ENCODE measurements around the gene SBF2. TPM values are rescaled to one million over a fixed set of nuclear protein-coding genes. Genes with fewer than 3 reads are reported as not detected.

Gene SBF2
- polyA plus RNA-seq, 1 donor from 2014 or later = 53.4 TPM

DNA sequence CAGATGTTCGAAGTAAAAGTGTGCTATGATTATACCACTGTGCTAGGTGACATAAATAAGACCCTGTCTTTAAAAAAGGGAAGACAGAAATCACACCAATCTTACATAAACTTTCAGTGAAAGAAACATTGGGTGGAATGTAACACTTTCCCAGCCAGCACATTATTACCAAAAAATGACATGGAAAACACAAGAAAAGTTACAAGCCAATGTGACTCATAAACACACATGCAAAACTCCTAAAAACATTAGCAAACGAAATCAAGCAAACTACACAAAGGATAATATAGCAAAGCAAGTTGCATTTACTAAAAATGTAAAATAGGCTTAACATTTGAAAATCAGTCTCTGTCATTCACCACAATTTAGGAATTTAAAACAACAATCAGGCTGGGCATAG, 47.0 kb downstream of the SBF2 start:
- H4K20me1 ChIP-seq (ENCODE audit: insufficient read depth) = no peaks in the 10 kb centered on the region
- no peaks in the 10 kb centered on the region for H3K27me3 ChIP-seq (ENCODE audit: insufficient read depth, low read depth, low read length)
- H3K27ac ChIP-seq (ENCODE audit: low read length) = no peak overlapping the region
- TF ChIP-seq SMC3 (conservative IDR thresholded peaks at IDR 0.05; ENCODE audit: poor library complexity) = no peak
- no peak for TF ChIP-seq EZH2 (IDR thresholded peaks at IDR 0.05; ENCODE audit: borderline replicate concordance, insufficient read depth, low read length, poor library complexity, severe bottlenecking)
- TF ChIP-seq MXI1 (conservative IDR thresholded peaks at IDR 0.05; ENCODE audit: poor library complexity, severe bottlenecking) = no peak
- TF ChIP-seq, protein P1, sequence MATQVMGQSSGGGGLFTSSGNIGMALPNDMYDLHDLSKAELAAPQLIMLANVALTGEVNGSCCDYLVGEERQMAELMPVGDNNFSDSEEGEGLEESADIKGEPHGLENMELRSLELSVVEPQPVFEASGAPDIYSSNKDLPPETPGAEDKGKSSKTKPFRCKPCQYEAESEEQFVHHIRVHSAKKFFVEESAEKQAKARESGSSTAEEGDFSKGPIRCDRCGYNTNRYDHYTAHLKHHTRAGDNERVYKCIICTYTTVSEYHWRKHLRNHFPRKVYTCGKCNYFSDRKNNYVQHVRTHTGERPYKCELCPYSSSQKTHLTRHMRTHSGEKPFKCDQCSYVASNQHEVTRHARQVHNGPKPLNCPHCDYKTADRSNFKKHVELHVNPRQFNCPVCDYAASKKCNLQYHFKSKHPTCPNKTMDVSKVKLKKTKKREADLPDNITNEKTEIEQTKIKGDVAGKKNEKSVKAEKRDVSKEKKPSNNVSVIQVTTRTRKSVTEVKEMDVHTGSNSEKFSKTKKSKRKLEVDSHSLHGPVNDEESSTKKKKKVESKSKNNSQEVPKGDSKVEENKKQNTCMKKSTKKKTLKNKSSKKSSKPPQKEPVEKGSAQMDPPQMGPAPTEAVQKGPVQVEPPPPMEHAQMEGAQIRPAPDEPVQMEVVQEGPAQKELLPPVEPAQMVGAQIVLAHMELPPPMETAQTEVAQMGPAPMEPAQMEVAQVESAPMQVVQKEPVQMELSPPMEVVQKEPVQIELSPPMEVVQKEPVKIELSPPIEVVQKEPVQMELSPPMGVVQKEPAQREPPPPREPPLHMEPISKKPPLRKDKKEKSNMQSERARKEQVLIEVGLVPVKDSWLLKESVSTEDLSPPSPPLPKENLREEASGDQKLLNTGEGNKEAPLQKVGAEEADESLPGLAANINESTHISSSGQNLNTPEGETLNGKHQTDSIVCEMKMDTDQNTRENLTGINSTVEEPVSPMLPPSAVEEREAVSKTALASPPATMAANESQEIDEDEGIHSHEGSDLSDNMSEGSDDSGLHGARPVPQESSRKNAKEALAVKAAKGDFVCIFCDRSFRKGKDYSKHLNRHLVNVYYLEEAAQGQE (IDR thresholded peaks at IDR 0.05; ENCODE audit: borderline replicate concordance) = no peak
- TF ChIP-seq, protein P2, sequence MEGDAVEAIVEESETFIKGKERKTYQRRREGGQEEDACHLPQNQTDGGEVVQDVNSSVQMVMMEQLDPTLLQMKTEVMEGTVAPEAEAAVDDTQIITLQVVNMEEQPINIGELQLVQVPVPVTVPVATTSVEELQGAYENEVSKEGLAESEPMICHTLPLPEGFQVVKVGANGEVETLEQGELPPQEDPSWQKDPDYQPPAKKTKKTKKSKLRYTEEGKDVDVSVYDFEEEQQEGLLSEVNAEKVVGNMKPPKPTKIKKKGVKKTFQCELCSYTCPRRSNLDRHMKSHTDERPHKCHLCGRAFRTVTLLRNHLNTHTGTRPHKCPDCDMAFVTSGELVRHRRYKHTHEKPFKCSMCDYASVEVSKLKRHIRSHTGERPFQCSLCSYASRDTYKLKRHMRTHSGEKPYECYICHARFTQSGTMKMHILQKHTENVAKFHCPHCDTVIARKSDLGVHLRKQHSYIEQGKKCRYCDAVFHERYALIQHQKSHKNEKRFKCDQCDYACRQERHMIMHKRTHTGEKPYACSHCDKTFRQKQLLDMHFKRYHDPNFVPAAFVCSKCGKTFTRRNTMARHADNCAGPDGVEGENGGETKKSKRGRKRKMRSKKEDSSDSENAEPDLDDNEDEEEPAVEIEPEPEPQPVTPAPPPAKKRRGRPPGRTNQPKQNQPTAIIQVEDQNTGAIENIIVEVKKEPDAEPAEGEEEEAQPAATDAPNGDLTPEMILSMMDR (IDR thresholded peaks at IDR 0.05; ENCODE audit: poor library complexity, severe bottlenecking) = no peak
- TF ChIP-seq TAF1 (IDR thresholded peaks at IDR 0.05; ENCODE audit: low read depth) = no peak
- no peak for TF ChIP-seq EP300 (conservative IDR thresholded peaks at IDR 0.05; ENCODE audit: poor library complexity, severe bottlenecking)
- no peak for TF ChIP-seq RAD21 (conservative IDR thresholded peaks at IDR 0.05)
- TF ChIP-seq POLR2AphosphoS5 (IDR thresholded peaks at IDR 0.05) = no peak
- no peaks in the 10 kb centered on the region for H3F3A ChIP-seq (ENCODE audit: insufficient read depth, low read length, poor library complexity, severe bottlenecking)
- H3K4me3 ChIP-seq (ENCODE audit: low read length) = no peak overlapping the region
- H3K9ac ChIP-seq (ENCODE audit: low read length) = no peak overlapping the region
- no peak overlapping the region for H3K4me2 ChIP-seq (ENCODE audit: low read length)
- no peaks in the 10 kb centered on the region for H3K36me3 ChIP-seq (ENCODE audit: insufficient read depth, low read length)
- H3K9me3 ChIP-seq (ENCODE audit: low read length) = peaks cover 3% of the 10 kb centered on the region
- no peaks in the 10 kb centered on the region for H3K9me2 ChIP-seq (ENCODE audit: insufficient read depth, low read length)
- H2AFZ ChIP-seq (ENCODE audit: low read depth, low read length) = no peak overlapping the region
- H3K79me2 ChIP-seq (replicated peaks; ENCODE audit: insufficient read depth, low read length) = peaks cover 9% of the 10 kb centered on the region

DNA sequence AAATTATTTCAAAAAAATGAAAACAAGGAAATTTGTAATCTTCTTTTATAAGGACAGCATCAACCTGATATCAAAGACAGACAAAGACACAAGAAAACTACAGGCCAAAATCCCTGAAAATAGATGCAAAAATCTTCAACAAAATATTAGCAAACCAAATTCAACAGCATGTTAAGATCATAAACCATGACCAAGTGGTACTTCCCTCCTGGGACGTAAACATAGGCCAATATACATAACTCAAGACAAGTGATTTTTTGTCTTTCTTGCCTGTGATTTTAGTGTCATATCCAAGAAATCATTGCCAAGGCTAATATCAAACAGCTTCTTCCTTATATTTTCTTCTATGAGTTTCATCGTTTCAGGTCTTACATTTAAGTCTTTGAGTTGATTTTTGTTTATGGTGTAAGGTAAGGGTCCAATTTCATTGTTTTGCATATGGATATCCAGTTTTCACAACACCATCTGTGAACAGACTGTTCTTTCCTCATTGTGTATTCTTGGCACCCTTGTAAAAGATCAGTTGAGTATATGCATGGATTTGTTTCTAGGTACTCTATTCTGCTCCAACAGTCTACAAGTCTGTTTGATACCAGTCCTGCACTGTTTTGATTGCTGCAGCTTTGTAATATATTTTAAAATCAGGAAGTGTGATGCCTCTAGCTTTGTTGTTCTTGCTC, 50.0 kb downstream of the SBF2 start:
- TF ChIP-seq, protein P1 (IDR thresholded peaks at IDR 0.05; ENCODE audit: borderline replicate concordance) = no peak
- TF ChIP-seq TAF1 (IDR thresholded peaks at IDR 0.05; ENCODE audit: low read depth) (no peak), RAD21 (conservative IDR thresholded peaks at IDR 0.05) (no peak), MXI1 (conservative IDR thresholded peaks at IDR 0.05; ENCODE audit: poor library complexity, severe bottlenecking) (no peak), POLR2AphosphoS5 (IDR thresholded peaks at IDR 0.05) (no peak), SMC3 (conservative IDR thresholded peaks at IDR 0.05; ENCODE audit: poor library complexity) (no peak), EP300 (conservative IDR thresholded peaks at IDR 0.05; ENCODE audit: poor library complexity, severe bottlenecking) (no peak), EZH2 (IDR thresholded peaks at IDR 0.05; ENCODE audit: borderline replicate concordance, insufficient read depth, low read length, poor library complexity, severe bottlenecking) (no peak)
- TF ChIP-seq, protein P2 (IDR thresholded peaks at IDR 0.05; ENCODE audit: poor library complexity, severe bottlenecking) = no peak
- H3F3A ChIP-seq (ENCODE audit: insufficient read depth, low read length, poor library complexity, severe bottlenecking) = no peaks in the 10 kb centered on the region
- H3K9me3 ChIP-seq (ENCODE audit: low read length) = peaks cover 3% of the 10 kb centered on the region
- H3K27ac ChIP-seq (ENCODE audit: low read length) = no peak overlapping the region
- no peaks in the 10 kb centered on the region for H3K9me2 ChIP-seq (ENCODE audit: insufficient read depth, low read length)
- H3K27me3 ChIP-seq (ENCODE audit: insufficient read depth, low read depth, low read length) = no peaks in the 10 kb centered on the region
- H3K9ac ChIP-seq (ENCODE audit: low read length) = no peak overlapping the region
- H2AFZ ChIP-seq (ENCODE audit: low read depth, low read length) = no peak overlapping the region
- H3K4me2 ChIP-seq (ENCODE audit: low read length) = no peak overlapping the region
- no peaks in the 10 kb centered on the region for H4K20me1 ChIP-seq (ENCODE audit: insufficient read depth)
- H3K79me2 ChIP-seq (replicated peaks; ENCODE audit: insufficient read depth, low read length) = peaks cover 9% of the 10 kb centered on the region
- H3K36me3 ChIP-seq (ENCODE audit: insufficient read depth, low read length) = no peaks in the 10 kb centered on the region
- H3K4me3 ChIP-seq (ENCODE audit: low read length) = no peak overlapping the region
